Coronary artery (tissue), 2 donors: Measurements from ENCODE around the gene MTHFD1.

Experiments
- DNase-seq: peaks from one replicate; pipeline ENCODE4 v3.0.0-alpha.2; 2017; ENCODE audit warnings: low spot score
- H3K27ac ChIP-seq, 2 donors: fragments of 200-600 bp; sonication (generic); one replicate each; pipeline ENCODE4 v1.5.1; 2016 to 2019
- H3K4me3 ChIP-seq: fragments of 200-600 bp; sonication (generic); 2 replicates; pipeline ENCODE4 v1.5.1; 2016; ENCODE audit warnings: mild to moderate bottlenecking, moderate library complexity
- TF ChIP-seq, protein P1 (sequence below): fragments of 200-600 bp; sonication (generic); IDR thresholded peaks from one replicate; pipeline ENCODE4 v1.5.1; 2019; ENCODE audit warnings: antibody characterized with exemption

The MTHFD1 gene

DNA sequence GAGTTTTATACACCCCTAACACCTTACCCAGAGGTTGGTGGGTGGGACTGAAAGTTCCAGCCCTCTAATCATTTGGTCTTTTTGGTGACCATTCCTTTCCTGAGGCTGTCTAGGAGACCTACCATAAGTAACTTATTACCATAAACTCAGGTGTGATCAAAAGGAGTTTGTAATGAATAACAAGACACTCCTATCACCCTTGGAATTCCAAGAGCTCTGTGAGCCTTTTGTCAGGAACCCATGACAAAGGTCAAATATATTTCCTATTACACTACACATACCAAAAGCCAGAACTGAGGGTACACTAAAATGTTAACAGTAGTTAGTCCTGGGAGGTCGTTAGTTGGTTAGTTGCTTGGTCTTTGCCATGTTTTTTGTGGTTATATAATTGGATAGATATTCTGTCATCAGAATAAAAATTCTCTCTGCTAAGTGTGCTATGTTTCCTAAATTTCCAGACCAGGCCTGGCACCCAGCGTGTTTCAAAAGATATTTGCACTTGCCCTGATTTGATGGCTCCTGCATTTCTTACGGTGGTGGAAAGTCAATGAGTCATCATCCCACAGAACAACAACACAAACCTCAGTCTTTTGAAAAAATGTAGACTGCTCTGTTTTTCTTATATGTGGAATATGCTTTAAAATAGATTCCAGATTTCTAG is 50.2 kb downstream of the MTHFD1 start:
- no peak overlapping the region for H3K4me3 ChIP-seq
- no peak for DNase-seq
- H3K27ac ChIP-seq: peak overlapping the region; percentile 62 to 84
- TF ChIP-seq, protein P1, sequence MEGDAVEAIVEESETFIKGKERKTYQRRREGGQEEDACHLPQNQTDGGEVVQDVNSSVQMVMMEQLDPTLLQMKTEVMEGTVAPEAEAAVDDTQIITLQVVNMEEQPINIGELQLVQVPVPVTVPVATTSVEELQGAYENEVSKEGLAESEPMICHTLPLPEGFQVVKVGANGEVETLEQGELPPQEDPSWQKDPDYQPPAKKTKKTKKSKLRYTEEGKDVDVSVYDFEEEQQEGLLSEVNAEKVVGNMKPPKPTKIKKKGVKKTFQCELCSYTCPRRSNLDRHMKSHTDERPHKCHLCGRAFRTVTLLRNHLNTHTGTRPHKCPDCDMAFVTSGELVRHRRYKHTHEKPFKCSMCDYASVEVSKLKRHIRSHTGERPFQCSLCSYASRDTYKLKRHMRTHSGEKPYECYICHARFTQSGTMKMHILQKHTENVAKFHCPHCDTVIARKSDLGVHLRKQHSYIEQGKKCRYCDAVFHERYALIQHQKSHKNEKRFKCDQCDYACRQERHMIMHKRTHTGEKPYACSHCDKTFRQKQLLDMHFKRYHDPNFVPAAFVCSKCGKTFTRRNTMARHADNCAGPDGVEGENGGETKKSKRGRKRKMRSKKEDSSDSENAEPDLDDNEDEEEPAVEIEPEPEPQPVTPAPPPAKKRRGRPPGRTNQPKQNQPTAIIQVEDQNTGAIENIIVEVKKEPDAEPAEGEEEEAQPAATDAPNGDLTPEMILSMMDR: no peak

DNA sequence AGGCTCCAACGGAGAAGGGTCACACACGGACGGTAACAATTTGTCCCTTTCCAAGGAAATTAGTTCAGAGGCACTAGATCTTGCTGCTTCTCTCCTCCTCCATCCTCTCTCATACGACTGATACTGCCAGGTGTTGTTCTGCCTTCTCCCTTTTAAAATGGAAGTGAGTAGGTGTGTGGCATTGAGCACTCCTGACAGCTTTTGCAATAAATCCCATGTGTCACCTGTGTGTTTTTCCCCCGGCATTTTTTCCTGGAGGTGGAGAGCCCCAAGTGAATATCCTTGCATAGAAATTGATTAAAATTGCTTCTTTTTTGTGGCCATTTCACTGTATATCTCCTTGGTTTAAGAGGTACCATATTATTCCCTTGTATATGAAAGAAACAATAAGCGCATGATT is 51.0 kb downstream of the MTHFD1 start:
- TF ChIP-seq, protein P1: no peak
- peak overlapping the region; percentile 62 to 84 for H3K27ac ChIP-seq
- no peak overlapping the region for H3K4me3 ChIP-seq
- DNase-seq: no peak

DNA sequence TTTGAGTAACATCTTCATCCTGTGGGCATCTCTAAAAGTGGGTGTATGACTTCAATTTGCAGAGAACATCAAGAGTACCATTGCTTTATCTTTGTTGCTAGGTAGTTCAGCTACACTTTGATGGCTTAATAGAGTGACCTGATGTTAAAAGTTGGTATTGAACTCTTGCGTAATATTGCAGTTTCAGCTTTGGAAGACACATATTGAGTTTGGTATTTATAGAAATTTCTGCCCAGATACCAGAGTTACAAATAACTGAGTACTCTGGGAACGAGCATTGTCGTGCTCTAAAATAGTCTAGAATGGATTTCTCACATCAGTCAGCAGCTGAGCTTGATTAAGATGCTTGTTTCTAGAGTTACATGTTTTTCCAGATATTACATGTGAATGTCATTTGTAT is 52.3 kb downstream of the MTHFD1 start:
- H3K27ac ChIP-seq: no peak overlapping the region
- no peak for DNase-seq
- TF ChIP-seq, protein P1: no peak
- no peak overlapping the region for H3K4me3 ChIP-seq

DNA sequence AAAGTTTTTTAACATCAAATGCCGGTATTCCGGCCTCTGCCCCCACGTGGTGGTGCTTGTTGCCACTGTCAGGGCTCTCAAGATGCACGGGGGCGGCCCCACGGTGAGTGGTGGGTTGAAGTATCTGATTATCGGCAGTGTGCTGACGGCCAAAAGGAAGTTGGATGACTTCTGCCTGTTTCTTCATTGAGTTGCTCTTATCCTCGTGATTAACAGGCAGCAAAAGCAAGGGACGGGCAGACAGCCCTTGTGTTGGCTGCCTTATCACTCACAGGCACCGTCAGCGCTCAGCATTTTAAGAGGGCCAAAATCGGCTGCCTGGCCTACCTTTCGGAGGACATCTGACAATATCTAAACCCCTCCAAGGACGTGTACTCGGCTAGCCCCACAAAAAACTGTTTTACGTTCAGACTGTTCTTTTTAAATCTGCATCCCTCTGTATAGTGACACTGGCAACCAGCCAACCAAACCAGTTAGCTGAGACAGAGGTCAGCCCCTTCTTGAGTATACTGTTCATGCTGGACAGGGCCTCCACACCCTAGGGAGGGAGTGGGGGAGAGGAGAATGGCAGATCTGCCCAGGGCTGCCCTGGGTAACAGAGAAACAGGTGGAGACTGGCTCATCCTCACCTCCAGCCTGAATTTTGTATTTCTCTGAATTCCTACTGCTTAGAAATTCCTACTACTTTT is 54.3 kb downstream of the MTHFD1 start:
- Histone ChIP-seq H3K27ac (peak overlapping the region; percentile 63 to 67), H3K4me3 (no peak overlapping the region)
- DNase-seq: no peak
- TF ChIP-seq, protein P1: no peak

DNA sequence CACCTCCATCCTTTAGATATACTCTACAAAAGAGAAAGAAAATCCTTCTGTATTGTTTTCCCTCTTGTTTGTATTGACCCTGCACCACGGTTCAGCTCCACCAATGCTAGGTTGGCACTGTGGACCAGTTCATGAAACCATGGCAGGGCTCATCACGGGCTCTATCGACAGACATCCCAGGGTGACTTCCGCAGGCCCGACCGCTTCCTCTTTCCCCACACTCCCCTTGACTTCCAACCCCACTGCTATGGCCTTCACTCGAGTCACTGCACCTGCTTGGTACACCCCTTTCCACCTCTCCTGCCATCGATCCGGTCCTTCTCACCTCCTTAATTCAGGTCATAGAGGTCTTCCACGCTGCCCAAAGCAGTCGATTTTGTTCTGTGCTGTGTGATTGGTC is 56.0 kb downstream of the MTHFD1 start:
- Histone ChIP-seq H3K4me3 (no peak overlapping the region), H3K27ac (peak overlapping the region in 1 of 2 donors; percentile 78)
- no peak for DNase-seq
- TF ChIP-seq, protein P1: no peak

DNA sequence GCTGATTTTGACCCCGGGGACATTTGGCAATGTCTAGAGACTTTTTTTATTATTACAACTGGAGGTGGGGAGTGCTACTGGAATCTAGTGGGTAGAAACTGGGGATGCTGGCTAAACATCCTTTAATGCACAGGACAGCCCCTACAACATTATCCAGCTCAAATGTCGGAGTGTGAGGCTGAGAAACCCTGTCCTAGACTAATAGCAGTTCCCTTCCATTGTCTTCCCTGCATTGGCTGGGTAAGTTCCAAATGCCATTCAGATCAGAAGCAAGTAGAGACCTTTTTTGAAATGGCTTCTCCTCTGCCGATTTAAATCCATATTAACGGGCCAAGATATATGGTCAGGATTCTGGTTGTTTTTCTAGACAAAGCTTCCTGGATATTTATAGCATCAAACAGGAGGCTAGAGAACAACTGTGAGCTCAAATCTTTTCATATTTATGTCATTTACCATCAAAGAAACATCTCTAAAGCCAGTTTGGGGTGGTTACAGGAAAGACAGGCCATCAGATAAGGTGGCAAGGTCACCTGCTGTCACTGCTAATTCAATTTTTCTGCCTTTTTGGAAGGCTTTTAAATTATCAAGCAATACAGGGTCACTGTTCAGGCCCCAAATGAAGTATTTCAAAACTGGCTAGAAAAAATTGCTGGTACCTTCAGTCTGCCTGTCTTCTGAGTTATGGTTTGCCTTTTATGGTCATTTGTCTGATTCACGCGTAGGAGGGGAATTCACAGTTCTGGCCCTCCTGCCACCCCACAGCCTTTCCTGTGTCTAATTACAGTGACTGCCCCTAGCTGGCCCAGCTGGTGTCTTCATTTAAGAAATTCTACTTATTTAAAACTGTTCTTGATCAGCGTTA is 57.1 kb downstream of the MTHFD1 start:
- no peak for DNase-seq
- TF ChIP-seq, protein P1: no peak
- Histone ChIP-seq H3K4me3 (no peak overlapping the region), H3K27ac (peak overlapping the region; percentile 78 to 80)
